Measurements from ENCODE around the gene UBA1.

GRCh38 chrX:47145395-47146120, 48.1 kb upstream of the UBA1 start:
- no peak for TF ChIP-seq CTCF (IDR thresholded peaks at IDR 0.05)
- TF ChIP-seq POLR2A (IDR thresholded peaks at IDR 0.05), result no peak
